AG09319 (cell line): ENCODE data around the gene EIF2B2.

Experiments
- DNase-seq: peaks from one replicate; pipeline ENCODE4 v3.0.0-alpha.2; 2010; ENCODE audit warnings: low read depth; ENCODE audit errors: extremely low read depth
- CTCF ChIP-seq: IDR thresholded peaks from 2 replicates; pipeline ENCODE4 v1.5.1; 2011; ENCODE audit warnings: low read depth, mild to moderate bottlenecking, inconsistent platforms, low read length, moderate library complexity

EIF2B2 gene

DNA sequence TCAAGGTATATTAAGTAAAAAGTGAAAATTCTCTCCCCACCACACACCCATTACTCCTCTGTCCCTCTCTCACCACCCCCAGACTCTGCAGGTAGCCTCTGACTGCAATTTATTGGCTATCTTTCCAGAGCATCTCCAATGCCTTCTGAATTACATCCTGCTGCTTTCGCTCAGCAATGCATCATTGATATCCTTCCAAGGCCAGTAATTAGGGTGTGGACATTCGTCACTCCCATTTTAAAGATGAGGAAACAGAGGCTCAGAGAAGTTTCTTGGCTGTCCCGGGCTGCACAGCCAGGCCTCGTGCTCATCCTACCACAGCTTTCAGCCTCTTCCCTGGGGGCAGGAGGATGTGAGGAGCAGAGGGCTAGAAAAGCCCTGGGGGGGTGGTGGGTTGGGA lies 23.7 kb upstream of the EIF2B2 start:
- DNase-seq = no peak
- no peak for TF ChIP-seq CTCF

DNA sequence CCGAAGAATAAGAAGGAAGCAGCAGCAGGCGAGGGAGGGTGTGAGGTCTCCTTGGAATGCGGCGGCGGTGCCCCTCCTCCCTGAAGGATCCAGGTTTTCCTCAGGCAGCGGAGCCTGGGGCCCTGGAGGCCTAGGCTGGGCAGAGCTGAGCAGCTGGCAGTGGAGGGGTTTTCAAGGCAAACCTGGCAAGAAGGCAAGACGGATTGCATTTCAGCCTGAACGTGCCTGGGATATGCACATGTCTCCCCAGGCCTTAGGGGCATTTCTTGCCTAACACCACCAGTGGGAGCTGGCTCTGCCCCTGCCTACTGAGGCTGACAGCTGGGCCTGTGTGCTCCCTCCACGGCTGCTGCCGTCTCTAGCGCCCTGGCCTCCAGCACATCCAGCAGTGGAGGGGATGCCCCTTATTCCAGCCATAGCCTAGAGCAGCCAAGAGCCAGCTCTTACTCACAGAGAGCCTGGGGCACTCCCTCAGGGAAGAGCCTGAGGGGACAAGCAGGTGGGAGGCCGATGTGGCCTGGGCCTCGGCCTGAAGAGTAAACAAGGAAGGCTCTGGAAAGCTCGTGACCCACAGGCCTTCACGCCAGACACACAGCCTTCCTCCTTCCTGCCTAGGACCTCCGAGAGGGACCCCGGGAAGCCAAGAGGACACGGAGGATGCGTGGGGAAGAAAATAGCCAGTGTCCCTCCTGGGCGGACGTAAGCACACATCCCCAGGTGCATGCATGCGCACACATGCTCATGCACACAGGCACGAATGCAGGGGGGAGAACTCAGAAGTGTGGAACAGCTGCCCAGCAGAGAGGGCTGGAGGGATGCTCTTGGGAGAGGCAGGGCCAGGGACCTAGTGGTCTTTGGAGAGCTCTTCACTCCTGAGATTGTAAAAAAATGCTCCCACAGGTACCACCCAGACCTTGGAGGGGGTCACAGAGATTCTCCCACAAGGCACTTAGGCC lies 23.0 kb upstream of the EIF2B2 start:
- peak; percentile 81 for DNase-seq
- TF ChIP-seq CTCF = peak; percentile 49

- no peak for DNase-seq
- TF ChIP-seq CTCF = no peak
Measured at GRCh38 chr14:74980398-74980730, 22.4 kb upstream of the EIF2B2 start.

GRCh38 chr14:74980731-74981461 lies 21.8 kb upstream of the EIF2B2 start:
- no peak for DNase-seq
- no peak for TF ChIP-seq CTCF

DNA sequence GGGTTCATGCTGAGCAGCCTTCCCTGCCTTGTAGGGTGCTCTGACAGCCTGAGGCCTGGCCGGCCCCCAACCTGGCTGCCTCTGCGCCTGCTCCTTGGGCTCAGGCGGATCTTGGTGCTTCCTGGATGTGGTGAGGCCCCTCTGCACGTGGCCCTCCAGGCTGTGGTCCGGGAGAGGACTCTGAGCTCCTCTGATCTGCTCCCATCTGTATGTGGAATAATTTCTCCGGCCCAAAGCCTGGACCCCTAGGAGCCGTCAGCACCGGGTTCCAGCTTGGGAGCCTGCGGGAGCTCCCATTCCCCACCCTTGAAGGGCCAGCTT lies 21.3 kb upstream of the EIF2B2 start:
- DNase-seq = no peak
- no peak for TF ChIP-seq CTCF

DNA sequence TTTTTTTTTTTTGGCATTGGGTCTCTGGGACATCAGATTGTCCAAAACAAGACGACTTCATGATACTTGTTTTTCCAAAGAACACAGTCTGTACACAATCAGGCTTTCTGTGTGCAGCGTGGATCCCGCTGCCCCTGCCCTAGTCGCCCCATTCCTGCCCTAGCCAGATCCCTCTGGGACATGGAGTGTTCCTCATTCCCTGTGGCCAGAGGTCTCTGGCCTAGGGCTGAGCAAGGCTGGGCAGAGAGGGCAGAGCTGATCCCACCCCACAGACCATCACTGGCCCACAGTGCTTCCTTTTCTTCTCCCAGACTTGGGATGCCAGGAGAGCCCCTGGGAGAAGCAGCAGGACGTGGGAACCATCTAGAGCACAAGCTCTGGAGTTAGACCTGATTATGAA lies 20.9 kb upstream of the EIF2B2 start:
- DNase-seq = no peak
- TF ChIP-seq CTCF = no peak

DNA sequence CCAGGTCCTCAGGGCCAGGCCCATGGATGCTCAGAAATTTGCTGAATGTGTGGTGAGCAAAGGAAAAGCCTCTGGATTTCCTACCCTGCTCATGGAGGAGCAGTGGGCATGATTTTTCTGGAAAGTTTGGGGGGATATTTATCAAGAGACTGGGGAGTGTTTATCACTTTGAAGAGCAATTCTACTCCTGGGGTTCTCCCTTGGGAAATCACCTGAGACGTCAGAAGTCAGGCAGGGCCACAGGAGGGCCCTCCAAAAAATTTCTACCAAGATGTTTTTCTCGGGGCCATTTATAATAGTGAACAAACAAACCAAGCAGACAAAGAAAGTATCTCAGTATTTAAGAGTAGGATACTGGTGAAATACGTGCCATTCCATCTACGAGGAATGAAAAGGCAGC lies 20.1 kb upstream of the EIF2B2 start:
- no peak for TF ChIP-seq CTCF
- no peak for DNase-seq
